ENCODE results near the gene XRCC1. TPM values are rescaled to one million over a fixed set of nuclear protein-coding genes. Genes with fewer than 3 reads are reported as not detected.

XRCC1 gene
- total and polyA plus RNA-seq, 9 of the 15 experiments (the other 6 are each of a cell fraction or from before 2014, with no cell fraction given), result 1.5 to 36.9 (median 24.9) TPM

DNA sequence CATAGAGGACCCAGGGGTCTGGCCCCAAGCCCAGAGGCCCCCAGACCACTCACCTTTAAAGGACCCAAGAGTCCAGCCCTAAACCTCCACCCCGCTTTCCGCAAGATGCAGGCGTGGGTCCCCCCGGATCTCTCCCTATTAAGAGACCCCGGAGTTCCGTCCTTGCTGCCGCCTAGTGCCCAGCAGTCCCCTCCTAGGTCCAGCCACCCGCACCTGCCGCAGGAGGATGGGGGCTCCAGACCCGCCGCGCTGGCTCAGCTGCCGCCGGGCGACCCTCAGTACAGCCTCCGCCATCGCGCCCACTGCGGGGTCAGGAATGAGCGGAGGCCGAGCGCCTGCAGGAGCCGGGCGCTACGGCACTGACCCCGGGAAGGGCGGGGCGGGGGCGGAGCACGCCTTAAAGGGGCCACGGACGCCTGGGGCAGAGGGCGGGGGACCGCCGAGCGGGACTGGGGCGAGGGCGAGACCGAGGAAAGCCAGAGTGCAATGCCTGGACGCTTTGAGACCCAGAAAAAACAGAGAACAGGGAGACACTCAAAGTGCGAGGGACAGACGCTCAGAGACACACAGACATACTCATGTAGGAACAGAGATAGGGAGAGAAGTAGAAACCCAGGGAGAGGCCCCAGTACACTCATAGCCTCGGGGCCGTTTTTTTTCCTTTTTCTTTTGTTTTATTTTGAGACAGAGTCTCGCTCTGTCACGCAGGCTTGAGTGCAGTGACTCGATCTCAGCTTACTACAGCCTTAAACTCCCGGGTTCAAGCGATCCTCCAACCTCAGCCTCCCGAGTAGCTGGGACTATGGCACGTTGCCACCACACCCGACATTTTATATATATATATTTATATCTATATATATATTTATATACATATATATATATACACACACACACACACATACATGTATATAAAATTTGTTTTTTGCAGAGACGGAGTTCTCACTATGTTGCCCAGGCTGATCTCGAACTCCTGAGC, 48.2 kb downstream of the XRCC1 start, which contains the start of gene ETHE1 (continued):
- TF ChIP-seq FOXA3 (CRISPR knock-in tag; conservative IDR thresholded peaks at IDR 0.05 in 1 of 2, IDR thresholded peaks at IDR 0.05 in 1 of 2) (no peak), MTA1 (IDR thresholded peaks at IDR 0.05; ENCODE audit: borderline replicate concordance) (no peak), TGIF2 (CRISPR knock-in tag; IDR thresholded peaks at IDR 0.05) (no peak), MECOM (CRISPR knock-in tag; IDR thresholded peaks at IDR 0.05) (no peak), ZNF165 (CRISPR knock-in tag; IDR thresholded peaks at IDR 0.05; ENCODE audit: borderline replicate concordance) (no peak), PCBP1 (IDR thresholded peaks at IDR 0.05; ENCODE audit: low read depth, low read length, poor library complexity, severe bottlenecking) (no peak), MTF1 (CRISPR knock-in tag; IDR thresholded peaks at IDR 0.05; ENCODE audit: borderline replicate concordance) (no peak), ZNF717 (CRISPR knock-in tag; IDR thresholded peaks at IDR 0.05) (no peak), CHD4 (IDR thresholded peaks at IDR 0.05; ENCODE audit: insufficient read depth, insufficient replicate concordance, low read depth, low read length, poor library complexity, severe bottlenecking) (no peak), ZNF551 (CRISPR knock-in tag; IDR thresholded peaks at IDR 0.05) (no peak)
- TF ChIP-seq, protein P1, sequence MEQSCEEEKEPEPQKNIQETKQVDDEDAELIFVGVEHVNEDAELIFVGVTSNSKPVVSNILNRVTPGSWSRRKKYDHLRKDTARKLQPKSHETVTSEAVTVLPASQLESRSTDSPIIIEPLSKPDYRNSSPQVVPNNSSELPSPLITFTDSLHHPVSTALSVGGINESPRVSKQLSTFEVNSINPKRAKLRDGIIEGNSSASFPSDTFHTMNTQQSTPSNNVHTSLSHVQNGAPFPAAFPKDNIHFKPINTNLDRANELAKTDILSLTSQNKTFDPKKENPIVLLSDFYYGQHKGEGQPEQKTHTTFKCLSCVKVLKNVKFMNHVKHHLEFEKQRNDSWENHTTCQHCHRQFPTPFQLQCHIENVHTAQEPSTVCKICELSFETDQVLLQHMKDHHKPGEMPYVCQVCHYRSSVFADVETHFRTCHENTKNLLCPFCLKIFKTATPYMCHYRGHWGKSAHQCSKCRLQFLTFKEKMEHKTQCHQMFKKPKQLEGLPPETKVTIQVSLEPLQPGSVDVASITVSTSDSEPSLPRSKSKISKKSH (CRISPR knock-in tag; IDR thresholded peaks at IDR 0.05), result no peak
- TF ChIP-seq, protein P2, sequence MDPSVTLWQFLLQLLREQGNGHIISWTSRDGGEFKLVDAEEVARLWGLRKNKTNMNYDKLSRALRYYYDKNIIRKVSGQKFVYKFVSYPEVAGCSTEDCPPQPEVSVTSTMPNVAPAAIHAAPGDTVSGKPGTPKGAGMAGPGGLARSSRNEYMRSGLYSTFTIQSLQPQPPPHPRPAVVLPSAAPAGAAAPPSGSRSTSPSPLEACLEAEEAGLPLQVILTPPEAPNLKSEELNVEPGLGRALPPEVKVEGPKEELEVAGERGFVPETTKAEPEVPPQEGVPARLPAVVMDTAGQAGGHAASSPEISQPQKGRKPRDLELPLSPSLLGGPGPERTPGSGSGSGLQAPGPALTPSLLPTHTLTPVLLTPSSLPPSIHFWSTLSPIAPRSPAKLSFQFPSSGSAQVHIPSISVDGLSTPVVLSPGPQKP (CRISPR knock-in tag; IDR thresholded peaks at IDR 0.05), result no peak
- TF ChIP-seq, protein P3, sequence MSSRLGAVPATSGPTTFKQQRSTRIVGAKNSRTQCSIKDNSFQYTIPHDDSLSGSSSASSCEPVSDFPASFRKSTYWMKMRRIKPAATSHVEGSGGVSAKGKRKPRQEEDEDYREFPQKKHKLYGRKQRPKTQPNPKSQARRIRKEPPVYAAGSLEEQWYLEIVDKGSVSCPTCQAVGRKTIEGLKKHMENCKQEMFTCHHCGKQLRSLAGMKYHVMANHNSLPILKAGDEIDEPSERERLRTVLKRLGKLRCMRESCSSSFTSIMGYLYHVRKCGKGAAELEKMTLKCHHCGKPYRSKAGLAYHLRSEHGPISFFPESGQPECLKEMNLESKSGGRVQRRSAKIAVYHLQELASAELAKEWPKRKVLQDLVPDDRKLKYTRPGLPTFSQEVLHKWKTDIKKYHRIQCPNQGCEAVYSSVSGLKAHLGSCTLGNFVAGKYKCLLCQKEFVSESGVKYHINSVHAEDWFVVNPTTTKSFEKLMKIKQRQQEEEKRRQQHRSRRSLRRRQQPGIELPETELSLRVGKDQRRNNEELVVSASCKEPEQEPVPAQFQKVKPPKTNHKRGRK (tag; IDR thresholded peaks at IDR 0.05), result no peak
- TF ChIP-seq, protein P4, sequence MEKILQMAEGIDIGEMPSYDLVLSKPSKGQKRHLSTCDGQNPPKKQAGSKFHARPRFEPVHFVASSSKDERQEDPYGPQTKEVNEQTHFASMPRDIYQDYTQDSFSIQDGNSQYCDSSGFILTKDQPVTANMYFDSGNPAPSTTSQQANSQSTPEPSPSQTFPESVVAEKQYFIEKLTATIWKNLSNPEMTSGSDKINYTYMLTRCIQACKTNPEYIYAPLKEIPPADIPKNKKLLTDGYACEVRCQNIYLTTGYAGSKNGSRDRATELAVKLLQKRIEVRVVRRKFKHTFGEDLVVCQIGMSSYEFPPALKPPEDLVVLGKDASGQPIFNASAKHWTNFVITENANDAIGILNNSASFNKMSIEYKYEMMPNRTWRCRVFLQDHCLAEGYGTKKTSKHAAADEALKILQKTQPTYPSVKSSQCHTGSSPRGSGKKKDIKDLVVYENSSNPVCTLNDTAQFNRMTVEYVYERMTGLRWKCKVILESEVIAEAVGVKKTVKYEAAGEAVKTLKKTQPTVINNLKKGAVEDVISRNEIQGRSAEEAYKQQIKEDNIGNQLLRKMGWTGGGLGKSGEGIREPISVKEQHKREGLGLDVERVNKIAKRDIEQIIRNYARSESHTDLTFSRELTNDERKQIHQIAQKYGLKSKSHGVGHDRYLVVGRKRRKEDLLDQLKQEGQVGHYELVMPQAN (IDR thresholded peaks at IDR 0.05; ENCODE audit: borderline replicate concordance), result no peak
- TF ChIP-seq, protein P5, sequence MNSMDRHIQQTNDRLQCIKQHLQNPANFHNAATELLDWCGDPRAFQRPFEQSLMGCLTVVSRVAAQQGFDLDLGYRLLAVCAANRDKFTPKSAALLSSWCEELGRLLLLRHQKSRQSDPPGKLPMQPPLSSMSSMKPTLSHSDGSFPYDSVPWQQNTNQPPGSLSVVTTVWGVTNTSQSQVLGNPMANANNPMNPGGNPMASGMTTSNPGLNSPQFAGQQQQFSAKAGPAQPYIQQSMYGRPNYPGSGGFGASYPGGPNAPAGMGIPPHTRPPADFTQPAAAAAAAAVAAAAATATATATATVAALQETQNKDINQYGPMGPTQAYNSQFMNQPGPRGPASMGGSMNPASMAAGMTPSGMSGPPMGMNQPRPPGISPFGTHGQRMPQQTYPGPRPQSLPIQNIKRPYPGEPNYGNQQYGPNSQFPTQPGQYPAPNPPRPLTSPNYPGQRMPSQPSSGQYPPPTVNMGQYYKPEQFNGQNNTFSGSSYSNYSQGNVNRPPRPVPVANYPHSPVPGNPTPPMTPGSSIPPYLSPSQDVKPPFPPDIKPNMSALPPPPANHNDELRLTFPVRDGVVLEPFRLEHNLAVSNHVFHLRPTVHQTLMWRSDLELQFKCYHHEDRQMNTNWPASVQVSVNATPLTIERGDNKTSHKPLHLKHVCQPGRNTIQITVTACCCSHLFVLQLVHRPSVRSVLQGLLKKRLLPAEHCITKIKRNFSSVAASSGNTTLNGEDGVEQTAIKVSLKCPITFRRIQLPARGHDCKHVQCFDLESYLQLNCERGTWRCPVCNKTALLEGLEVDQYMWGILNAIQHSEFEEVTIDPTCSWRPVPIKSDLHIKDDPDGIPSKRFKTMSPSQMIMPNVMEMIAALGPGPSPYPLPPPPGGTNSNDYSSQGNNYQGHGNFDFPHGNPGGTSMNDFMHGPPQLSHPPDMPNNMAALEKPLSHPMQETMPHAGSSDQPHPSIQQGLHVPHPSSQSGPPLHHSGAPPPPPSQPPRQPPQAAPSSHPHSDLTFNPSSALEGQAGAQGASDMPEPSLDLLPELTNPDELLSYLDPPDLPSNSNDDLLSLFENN (IDR thresholded peaks at IDR 0.05; ENCODE audit: low read depth in 2 of 2, low read length in 2 of 2), result no peak
